ENCODE data around the gene IL21R.

DNA sequence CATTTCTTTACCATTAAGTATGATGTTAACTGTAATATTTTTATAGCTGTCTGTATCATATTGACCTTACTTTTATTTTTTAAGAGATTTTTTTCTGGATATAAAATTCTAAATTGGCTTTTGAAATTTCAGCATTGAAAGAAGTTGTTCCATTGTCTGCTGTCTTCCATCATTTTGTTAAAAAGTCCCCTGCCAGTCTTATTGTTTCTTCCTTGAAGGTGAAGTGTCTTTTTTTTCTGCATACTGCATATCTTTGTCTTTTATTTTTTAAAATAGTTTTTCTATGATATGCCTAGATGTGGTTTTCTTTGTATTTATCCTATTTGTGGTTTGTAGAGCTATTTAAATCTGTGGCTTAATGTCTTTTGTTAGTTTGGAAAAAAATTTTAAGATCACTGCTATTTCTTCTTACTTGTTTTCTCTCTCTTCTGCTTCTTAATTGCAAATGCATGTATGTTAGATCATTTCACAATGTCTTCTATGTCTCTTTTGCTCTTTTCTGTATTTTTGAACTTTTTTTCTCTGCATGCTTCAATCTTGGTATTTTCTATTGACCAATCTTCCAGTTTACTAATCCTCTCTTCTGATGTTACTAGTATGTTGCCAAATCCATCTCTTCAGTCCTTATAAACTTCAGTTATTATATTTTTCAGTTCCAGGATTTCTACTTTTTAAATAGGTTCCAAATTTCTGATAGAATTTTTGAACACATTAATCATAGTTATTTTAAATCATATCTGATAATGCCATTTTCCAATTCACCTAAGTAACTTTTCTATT lies 20.2 kb downstream of the IL21R start:
- TF ChIP-seq, protein P1, sequence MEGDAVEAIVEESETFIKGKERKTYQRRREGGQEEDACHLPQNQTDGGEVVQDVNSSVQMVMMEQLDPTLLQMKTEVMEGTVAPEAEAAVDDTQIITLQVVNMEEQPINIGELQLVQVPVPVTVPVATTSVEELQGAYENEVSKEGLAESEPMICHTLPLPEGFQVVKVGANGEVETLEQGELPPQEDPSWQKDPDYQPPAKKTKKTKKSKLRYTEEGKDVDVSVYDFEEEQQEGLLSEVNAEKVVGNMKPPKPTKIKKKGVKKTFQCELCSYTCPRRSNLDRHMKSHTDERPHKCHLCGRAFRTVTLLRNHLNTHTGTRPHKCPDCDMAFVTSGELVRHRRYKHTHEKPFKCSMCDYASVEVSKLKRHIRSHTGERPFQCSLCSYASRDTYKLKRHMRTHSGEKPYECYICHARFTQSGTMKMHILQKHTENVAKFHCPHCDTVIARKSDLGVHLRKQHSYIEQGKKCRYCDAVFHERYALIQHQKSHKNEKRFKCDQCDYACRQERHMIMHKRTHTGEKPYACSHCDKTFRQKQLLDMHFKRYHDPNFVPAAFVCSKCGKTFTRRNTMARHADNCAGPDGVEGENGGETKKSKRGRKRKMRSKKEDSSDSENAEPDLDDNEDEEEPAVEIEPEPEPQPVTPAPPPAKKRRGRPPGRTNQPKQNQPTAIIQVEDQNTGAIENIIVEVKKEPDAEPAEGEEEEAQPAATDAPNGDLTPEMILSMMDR (IDR thresholded peaks at IDR 0.05), result no peak
- TF ChIP-seq POLR2A (IDR thresholded peaks at IDR 0.05), result no peak
